Cardiac fibroblast (primary cell): ENCODE measurements around the gene TCP1.

Source experiments
- DNase-seq, 2 donors: peaks; one replicate each; pipeline versions ENCODE4 v3.0.0 to v3.0.0-alpha.2; 2010; ENCODE audit warnings: low read depth in 2 of 2
- H3K4me3 ChIP-seq, 2 donors: replicated peaks in 1 of 2; 1 replicate in 1 of 2; 2 replicates in 1 of 2; pipeline ENCODE4 v1.5.1; 2011; ENCODE audit warnings: low read depth in 2 of 2, low read length in 2 of 2, mild to moderate bottlenecking in 2 of 2, moderate library complexity in 1 of 2
- TF ChIP-seq, protein P1 (sequence below): IDR thresholded peaks from one replicate; pipeline ENCODE4 v1.5.1; 2011; ENCODE audit warnings: low read depth, mild to moderate bottlenecking, low read length, inconsistent platforms

TCP1 gene

DNA sequence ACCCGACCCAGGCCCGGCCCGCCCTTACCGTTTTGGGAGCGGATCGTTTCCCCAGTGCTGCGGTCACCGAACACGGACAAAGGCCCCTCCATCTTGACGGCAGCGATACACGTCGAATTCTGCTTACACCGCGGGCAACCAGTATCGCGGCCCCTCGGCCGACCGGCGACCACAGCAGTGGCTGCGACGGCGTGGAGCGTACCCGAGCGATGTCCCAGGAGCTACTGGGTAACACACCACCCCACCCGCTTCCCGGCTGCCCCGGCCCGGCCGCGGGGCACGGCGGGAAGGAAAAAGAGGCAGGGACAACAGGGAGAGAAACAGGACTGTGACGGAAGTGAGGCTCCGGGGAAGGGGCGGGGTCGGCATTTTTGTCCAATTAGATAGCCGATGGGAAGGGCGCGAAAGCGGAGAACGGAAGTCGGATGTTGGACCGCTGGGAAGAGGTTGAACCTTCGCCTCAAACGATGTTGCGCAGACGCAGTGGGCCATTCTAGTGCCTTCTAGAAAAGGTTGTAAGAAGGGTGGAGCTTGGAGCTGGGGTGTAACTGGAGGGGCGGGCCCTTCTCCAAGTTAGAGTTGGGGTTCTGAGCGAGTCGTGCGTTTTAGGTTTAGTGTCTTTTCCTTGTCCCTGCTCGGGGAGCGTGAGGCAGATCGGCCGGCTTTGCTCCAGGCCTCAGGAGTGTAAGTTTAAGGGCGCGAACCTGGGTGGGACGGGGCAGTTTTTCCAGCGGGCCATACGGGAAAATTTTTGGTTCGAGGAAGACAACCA lies at the start of gene TCP1:
Gene TCP1, minus strand, starts transcription at position 226 of the 772 bp plus-strand sequence. Its CDS starts 134 bp downstream, at position 92.
- DNase-seq: peak; percentile 100
- TF ChIP-seq, protein P1, sequence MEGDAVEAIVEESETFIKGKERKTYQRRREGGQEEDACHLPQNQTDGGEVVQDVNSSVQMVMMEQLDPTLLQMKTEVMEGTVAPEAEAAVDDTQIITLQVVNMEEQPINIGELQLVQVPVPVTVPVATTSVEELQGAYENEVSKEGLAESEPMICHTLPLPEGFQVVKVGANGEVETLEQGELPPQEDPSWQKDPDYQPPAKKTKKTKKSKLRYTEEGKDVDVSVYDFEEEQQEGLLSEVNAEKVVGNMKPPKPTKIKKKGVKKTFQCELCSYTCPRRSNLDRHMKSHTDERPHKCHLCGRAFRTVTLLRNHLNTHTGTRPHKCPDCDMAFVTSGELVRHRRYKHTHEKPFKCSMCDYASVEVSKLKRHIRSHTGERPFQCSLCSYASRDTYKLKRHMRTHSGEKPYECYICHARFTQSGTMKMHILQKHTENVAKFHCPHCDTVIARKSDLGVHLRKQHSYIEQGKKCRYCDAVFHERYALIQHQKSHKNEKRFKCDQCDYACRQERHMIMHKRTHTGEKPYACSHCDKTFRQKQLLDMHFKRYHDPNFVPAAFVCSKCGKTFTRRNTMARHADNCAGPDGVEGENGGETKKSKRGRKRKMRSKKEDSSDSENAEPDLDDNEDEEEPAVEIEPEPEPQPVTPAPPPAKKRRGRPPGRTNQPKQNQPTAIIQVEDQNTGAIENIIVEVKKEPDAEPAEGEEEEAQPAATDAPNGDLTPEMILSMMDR: no peak
- peak within 1 kb of the TSS; percentile 97 to 99 for H3K4me3 ChIP-seq

- TF ChIP-seq, protein P1: no peak
- H3K4me3 ChIP-seq: no peak overlapping the region
- DNase-seq: no peak
These were observed 48.8 kb upstream of the TCP1 start for GRCh38 chr6:159838020-159838744.

- DNase-seq: no peak
- H3K4me3 ChIP-seq: no peak overlapping the region
- TF ChIP-seq, protein P1: no peak
These were observed 48.1 kb upstream of the TCP1 start for GRCh38 chr6:159837511-159837910.

- TF ChIP-seq, protein P1: no peak
- peak; percentile 23 to 63 for DNase-seq
- H3K4me3 ChIP-seq: peak overlapping the region in 1 of 2 donors; percentile 21
These were observed 47.5 kb upstream of the TCP1 start for GRCh38 chr6:159836718-159837490.

DNA sequence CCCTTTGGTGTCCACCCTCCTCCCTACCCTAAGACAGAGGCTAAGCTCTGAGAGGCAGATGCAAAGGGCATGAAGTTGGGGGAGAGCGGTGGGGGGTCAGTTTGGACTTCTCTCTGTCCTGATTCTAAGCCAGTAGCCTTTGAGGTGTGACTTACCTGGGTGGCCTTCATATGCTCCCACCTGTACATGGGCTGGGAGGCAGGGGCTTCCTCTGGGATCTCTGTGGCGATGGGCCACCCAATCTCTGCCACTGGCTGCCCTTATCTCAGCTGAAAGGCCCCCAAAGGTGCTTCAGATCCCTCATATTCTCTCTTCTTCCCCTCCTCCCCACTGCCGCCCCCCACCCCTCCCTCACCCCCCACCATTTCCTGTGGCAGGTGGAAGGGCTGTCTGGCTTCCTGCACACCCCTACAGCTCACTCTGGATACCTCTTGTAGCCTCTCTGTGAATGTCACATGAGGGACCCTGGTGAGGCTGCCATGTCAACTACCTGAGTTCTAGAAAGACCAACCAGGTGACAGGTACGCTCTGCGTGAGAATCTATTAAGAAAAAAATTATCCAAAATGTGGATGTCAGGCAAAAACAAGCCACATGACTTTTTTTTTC lies 44.7 kb upstream of the TCP1 start:
- H3K4me3 ChIP-seq: no peak overlapping the region
- TF ChIP-seq, protein P1: no peak

DNA sequence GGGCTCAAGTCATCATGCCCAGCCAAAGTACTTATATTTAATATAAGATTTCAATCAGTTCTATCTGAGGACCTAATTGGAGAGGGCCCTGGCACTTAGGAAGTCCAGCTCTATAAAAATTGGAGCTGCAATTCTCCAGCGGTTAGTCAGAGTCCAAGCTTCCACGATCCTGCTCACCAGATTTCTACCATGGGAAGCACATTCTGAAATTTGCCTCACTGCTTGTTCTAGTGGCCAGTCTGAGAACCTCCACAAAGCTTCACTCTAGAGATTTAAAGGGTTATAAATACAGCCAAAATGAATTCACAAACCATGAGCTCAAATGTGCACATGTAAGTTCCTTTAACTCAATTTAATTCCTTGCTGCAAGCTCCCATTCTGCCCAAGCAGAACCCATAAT lies 44.2 kb upstream of the TCP1 start:
- H3K4me3 ChIP-seq: no peak overlapping the region
- TF ChIP-seq, protein P1: peak; percentile 34
- peak; percentile 62 to 63 for DNase-seq

More for the DNA sequence above, 44.7 kb upstream of the TCP1 start:
- no peak for DNase-seq
